B cell (primary cell): ENCODE data around the gene KIF22. TPM values are rescaled to one million over a fixed set of nuclear protein-coding genes. Genes with fewer than 3 reads are reported as not detected.

Experiments
- ATAC-seq: fragments of 200-7000 bp; cut with Tn5 transposase; one replicate; pipeline ENCODE4 v1.10.0; 2021; ENCODE audit warnings: low read depth, mild to moderate bottlenecking, moderate number of reproducible peaks, moderate library complexity
- CTCF ChIA-PET: fragments of 350-600 bp; sonication (Branson Sonifier 250); formaldehyde crosslinking; loops from one replicate; lab custom pipeline; 2021; ENCODE audit warnings: antibody characterized with exemption, inconsistent platforms; lab: Charles Lee
- POLR2A ChIA-PET: fragments of 350-600 bp; sonication (Branson Sonifier 250); formaldehyde crosslinking; loops from one replicate; lab custom pipeline; 2021; ENCODE audit warnings: antibody characterized with exemption; lab: Charles Lee
- DNase-seq: peaks from one replicate; pipeline ENCODE4 v3.0.0; 2013
- H2AFZ ChIP-seq: 2 replicates; pipeline ENCODE4 v1.6.1; 2012; ENCODE audit warnings: mild to moderate bottlenecking, low read depth, low read length; ENCODE audit not compliant: insufficient read depth, poor library complexity, severe bottlenecking
- H3K27ac ChIP-seq, 2 donors: 1 replicate in 1 of 2; 2 replicates in 1 of 2; pipeline ENCODE4 v1.5.1; 2012 to 2013; ENCODE audit warnings: low read length in 2 of 2, mild to moderate bottlenecking in 2 of 2, moderate library complexity in 1 of 2
- H3K27me3 ChIP-seq, 4 experiments: fragments of 200-600 bp in 1 of 4; sonication (generic) in 1 of 4; replicated peaks in 1 of 4; 1 replicate in 2 of 4; 2 replicates in 2 of 4; pipeline versions ENCODE4 v1.6.1 to v1.7.0; 2013 to 2016; ENCODE audit warnings: low read length in 3 of 4, mild to moderate bottlenecking in 2 of 4, mixed read lengths in 1 of 4, moderate library complexity in 1 of 4; ENCODE audit not compliant: insufficient read depth in 4 of 4, control insufficient read depth in 3 of 4; ENCODE audit errors: control extremely low read depth in 1 of 4
- H3K36me3 ChIP-seq, 2 experiments: replicated peaks in 1 of 2; 1 replicate in 1 of 2; 2 replicates in 1 of 2; pipeline versions ENCODE4 v1.6.1 to v1.7.1; 2013; ENCODE audit warnings: low read length in 1 of 2; ENCODE audit not compliant: insufficient read depth in 2 of 2, control insufficient read depth in 1 of 2; ENCODE audit errors: control extremely low read depth in 1 of 2, extremely low read depth in 1 of 2
- H3K4me1 ChIP-seq, 2 donors: fragments of 200-600 bp in 1 of 2; sonication (generic) in 1 of 2; 1 replicate in 1 of 2; 2 replicates in 1 of 2; pipeline versions ENCODE4 v1.5.1 to v1.6.1; 2013 to 2017; ENCODE audit warnings: low read length in 2 of 2; ENCODE audit not compliant: control insufficient read depth in 2 of 2, insufficient read depth in 2 of 2
- H3K4me2 ChIP-seq: replicated peaks from 2 replicates; pipeline ENCODE3; 2012; ENCODE audit warnings: mild to moderate bottlenecking, low read depth, low read length; ENCODE audit not compliant: poor library complexity, severe bottlenecking
- H3K4me3 ChIP-seq, 5 experiments: fragments of 200-600 bp in 1 of 5; sonication (generic) in 1 of 5; 1 replicate in 3 of 5; 2 replicates in 2 of 5; pipeline versions ENCODE4 v1.5.1 to v1.7.0; 2011 to 2016; ENCODE audit warnings: low read length in 4 of 5, mild to moderate bottlenecking in 4 of 5, low read depth in 2 of 5, control low read depth in 1 of 5, moderate library complexity in 1 of 5; ENCODE audit not compliant: insufficient read depth in 1 of 5; ENCODE audit errors: control extremely low read depth in 1 of 5, extremely low read depth in 1 of 5
- H3K79me2 ChIP-seq: fragments of 200-600 bp; sonication (generic); one replicate; pipeline ENCODE4 v1.6.0; 2016; ENCODE audit warnings: low read length; ENCODE audit not compliant: control insufficient read depth, insufficient read depth
- H3K9ac ChIP-seq: fragments of 200-600 bp; sonication (generic); 2 replicates; pipeline ENCODE4 v1.6.1; 2017; ENCODE audit warnings: mild to moderate bottlenecking, low read length, moderate library complexity
- H3K9me3 ChIP-seq, 3 donors: one replicate each; pipeline versions ENCODE4 v1.6.1 to v1.7.1; 2013; ENCODE audit warnings: low read length in 2 of 3; ENCODE audit not compliant: control insufficient read depth in 2 of 3, insufficient read depth in 1 of 3; ENCODE audit errors: control extremely low read depth in 1 of 3
- H4K20me1 ChIP-seq: 2 replicates; pipeline ENCODE4 v1.6.0; 2012; ENCODE audit warnings: mild to moderate bottlenecking, low read length; ENCODE audit not compliant: insufficient read depth, control insufficient read depth, poor library complexity, severe bottlenecking
- H3K27ac Mint-ChIP-seq: one replicate; pipeline ENCODE4 v1.8.0; 2021; ENCODE audit warnings: mixed read lengths
- H3K27me3 Mint-ChIP-seq: one replicate; pipeline ENCODE4 v1.8.0; 2021; ENCODE audit warnings: mixed read lengths
- H3K4me1 Mint-ChIP-seq: one replicate; pipeline ENCODE4 v1.8.0; 2021; ENCODE audit warnings: mixed read lengths
- H3K4me3 Mint-ChIP-seq: one replicate; pipeline ENCODE4 v1.8.0; 2021; ENCODE audit warnings: mixed read lengths
- H3K9me3 Mint-ChIP-seq: one replicate; pipeline ENCODE4 v1.8.0; 2022; ENCODE audit warnings: mixed read lengths; ENCODE audit not compliant: insufficient read depth
- CTCF ChIP-seq: fragments of 200-600 bp; IDR thresholded peaks from one replicate; pipeline ENCODE4 v1.8.0; 2022; ENCODE audit warnings: antibody characterized with exemption, mild to moderate bottlenecking
- EZH2 ChIP-seq: IDR thresholded peaks from 2 replicates; pipeline ENCODE4 v1.6.1; 2012; ENCODE audit warnings: borderline replicate concordance, low read depth, mild to moderate bottlenecking, moderate library complexity, low read length; ENCODE audit not compliant: insufficient read depth, poor library complexity, severe bottlenecking
- WGBS: methylation state at CpG from one replicate; pipeline ENCODE4 v1.1.5; 2013; ENCODE audit warnings: missing lambda C conversion rate; ENCODE audit not compliant: insufficient coverage; 5-methylcytosine and 5-hydroxymethylcytosine counted together
- intact Hi-C: fragments of 100-400 bp; cut with micrococcal nuclease; formaldehyde crosslinking; loops from one replicate; pipeline ENCODE4 v1.10.0; 2022
- polyA minus RNA-seq: library from RNA; depleted of rRNA, polyadenylated mRNA; stranded (reverse); fragments of >200 nt; gene quantifications from 2 replicates; pipeline ENCODE4 v1.2.3, GENCODE V29; 2012
- polyA plus RNA-seq: library from polyadenylated mRNA; depleted of rRNA; stranded (reverse); fragments of >200 nt; gene quantifications from 2 replicates; pipeline ENCODE4 v1.2.3, GENCODE V29; 2012
- total RNA-seq, 2 donors: library from RNA; stranded (reverse); fragments of 120-200 nt in 1 of 2; gene quantifications; 1 replicate in 1 of 2; 2 replicates in 1 of 2; pipeline versions ENCODE4 v1.2.3 to v1.2.4, GENCODE V29; 2013 to 2022

Gene KIF22
- total RNA-seq, result 53.5 and 53.9 TPM in 2 replicates
- 28.4 TPM for total RNA-seq (2013)
- polyA plus RNA-seq, result 57.2 and 67.5 TPM in 2 replicates
- 38.3 and 57.4 TPM in 2 replicates for polyA minus RNA-seq

GRCh38 chr16:29790183-29790948 lies at the start of gene KIF22:
Gene KIF22, plus strand, starts transcription at chr16:29790751. Its CDS starts 9 bp downstream, at chr16:29790760.
- Histone ChIP-seq H3K27ac (peak within 1 kb of the TSS; percentile 75 to 77), H3K36me3 (no peaks in the 10 kb centered on the region), H3K79me2 (peaks cover 47% of the 10 kb centered on the region), H3K27me3 (no peaks in the 10 kb centered on the region), H3K9ac (peak within 1 kb of the TSS; percentile 87), H3K4me2 (peak within 1 kb of the TSS; percentile 98), H2AFZ (peak within 1 kb of the TSS; percentile 89), H3K4me1 (peaks cover 19 to 34% of the 10 kb centered on the region in 2 donors), H3K4me3 (peak within 1 kb of the TSS; percentile 65 to 93 (median 78)), H4K20me1 (no peaks in the 10 kb centered on the region), H3K9me3 (no peaks in the 10 kb centered on the region)
- ChIA-PET POLR2A (interaction anchor here (0.6 to 2.5 kb wide), 16 partner anchors 11 to 1443 kb away, joined by 3 to 24 read pairs (median 4); partner anchors contain the start of genes C16orf54, MAZ, PAGR1 and PRRT2), CTCF (interaction anchor here (0.6 to 3.8 kb wide), 22 partner anchors 10 to 90 kb away, joined by 3 to 25 read pairs (median 6); partner anchors contain the start of genes MAZ, MVP and PAGR1)
- WGBS, result 2% methylated on average over 67 of the region's 67 CpGs
- H3K9me3 Mint-ChIP-seq, result no peaks in the 10 kb centered on the region
- TF ChIP-seq EZH2, result no peak
- peak; percentile 84 for TF ChIP-seq CTCF
- no peaks in the 10 kb centered on the region for H3K27me3 Mint-ChIP-seq
- ATAC-seq (peak; percentile 96), DNase-seq (peak; percentile 100)
- peak within 1 kb of the TSS; percentile 99 for H3K4me3 Mint-ChIP-seq
- intact Hi-C loops, result loop anchor here (1.0 to 5.0 kb wide), 7 partner anchors 15 to 206 kb away; partner anchors contain the start of genes CDIPT, INO80E, PAGR1 and TAOK2
- H3K4me1 Mint-ChIP-seq, result peaks cover 34% of the 10 kb centered on the region
- H3K27ac Mint-ChIP-seq, result peak within 1 kb of the TSS; percentile 99
